Coronary artery (tissue), 2 donors: Measurements from ENCODE around the gene MRPS31.

Experiments used
- DNase-seq: peaks from one replicate; pipeline ENCODE4 v3.0.0-alpha.2; 2017; ENCODE audit warnings: low spot score
- H3K27ac ChIP-seq, 2 donors: fragments of 200-600 bp; sonication (generic); one replicate each; pipeline ENCODE4 v1.5.1; 2016 to 2019
- H3K4me3 ChIP-seq: fragments of 200-600 bp; sonication (generic); 2 replicates; pipeline ENCODE4 v1.5.1; 2016; ENCODE audit warnings: mild to moderate bottlenecking, moderate library complexity
- TF ChIP-seq, protein P1 (sequence below): fragments of 200-600 bp; sonication (generic); IDR thresholded peaks from one replicate; pipeline ENCODE4 v1.5.1; 2019; ENCODE audit warnings: antibody characterized with exemption

The MRPS31 gene

DNA sequence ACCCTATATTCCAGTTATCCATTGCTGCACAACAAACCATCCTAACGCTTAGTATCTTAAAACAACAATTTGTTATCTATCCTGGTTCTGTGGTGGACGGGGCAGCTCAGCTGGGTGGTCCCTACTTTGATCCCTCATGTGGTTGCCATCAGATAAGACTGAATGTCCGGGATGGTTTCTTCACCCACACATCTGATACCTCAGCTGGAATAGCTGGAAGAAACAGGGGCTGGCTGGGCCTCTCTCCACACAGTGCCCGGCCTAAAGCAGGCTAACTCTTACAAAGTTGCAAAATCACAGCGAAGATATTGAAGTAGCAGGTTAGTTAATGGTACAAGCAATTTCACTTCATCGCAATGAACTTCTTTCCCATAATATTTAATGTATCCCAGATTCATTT is 3.7 kb upstream of the MRPS31 start:
- Histone ChIP-seq H3K27ac (no peak overlapping the region), H3K4me3 (no peak overlapping the region)
- no peak for DNase-seq
- TF ChIP-seq, protein P1, sequence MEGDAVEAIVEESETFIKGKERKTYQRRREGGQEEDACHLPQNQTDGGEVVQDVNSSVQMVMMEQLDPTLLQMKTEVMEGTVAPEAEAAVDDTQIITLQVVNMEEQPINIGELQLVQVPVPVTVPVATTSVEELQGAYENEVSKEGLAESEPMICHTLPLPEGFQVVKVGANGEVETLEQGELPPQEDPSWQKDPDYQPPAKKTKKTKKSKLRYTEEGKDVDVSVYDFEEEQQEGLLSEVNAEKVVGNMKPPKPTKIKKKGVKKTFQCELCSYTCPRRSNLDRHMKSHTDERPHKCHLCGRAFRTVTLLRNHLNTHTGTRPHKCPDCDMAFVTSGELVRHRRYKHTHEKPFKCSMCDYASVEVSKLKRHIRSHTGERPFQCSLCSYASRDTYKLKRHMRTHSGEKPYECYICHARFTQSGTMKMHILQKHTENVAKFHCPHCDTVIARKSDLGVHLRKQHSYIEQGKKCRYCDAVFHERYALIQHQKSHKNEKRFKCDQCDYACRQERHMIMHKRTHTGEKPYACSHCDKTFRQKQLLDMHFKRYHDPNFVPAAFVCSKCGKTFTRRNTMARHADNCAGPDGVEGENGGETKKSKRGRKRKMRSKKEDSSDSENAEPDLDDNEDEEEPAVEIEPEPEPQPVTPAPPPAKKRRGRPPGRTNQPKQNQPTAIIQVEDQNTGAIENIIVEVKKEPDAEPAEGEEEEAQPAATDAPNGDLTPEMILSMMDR: no peak

DNA sequence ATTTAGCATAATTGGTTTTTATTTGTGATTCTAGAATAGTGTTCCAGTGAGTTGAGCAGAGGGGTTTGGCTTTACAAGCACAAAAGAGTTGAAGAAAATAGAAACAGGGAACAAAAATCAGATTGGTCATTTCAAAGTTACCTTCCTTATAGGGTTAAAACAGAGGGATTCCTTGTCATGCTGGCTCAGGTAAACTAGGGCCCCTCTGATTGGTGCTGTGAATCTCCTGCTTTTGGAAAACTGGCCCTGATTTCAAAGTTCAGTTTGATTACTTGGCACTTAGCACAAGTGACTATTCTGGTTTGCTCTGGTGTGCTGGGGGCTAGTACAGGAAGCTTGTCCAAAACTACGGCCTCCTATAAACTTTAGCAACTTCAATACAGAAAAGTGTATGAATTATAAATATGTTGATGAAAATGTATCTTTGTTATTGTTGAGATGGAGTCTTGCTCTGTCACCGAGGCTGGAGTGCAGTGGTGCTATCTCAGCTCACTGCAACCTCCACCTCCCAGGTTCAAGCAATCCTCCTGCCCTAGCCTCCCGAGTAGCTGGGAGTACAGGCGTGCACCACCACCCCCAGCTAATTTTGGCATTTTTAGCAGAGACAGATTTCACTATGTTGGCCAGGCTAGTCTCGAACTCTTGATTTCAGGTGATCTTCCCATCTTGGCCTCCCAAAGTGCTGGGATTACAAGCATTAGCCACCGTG is 1.9 kb upstream of the MRPS31 start:
- no peak overlapping the region for H3K27ac ChIP-seq

DNA sequence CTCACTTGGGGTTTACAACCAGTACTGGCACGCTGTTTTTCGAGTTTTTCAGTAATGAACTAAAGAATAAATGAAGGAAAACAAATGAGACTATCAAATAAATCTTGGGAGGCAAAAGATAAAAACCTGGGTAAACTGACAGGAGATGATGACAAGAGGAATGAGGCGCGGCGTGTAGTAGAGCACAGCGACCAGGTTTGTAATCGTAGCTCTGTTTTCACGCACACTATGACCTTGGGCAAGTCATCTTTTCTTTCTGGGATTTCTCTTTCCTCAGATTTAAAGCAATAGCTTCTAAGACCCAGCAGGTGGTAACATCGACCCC is 419 bp downstream of the MRPS31 start:
- H3K27ac ChIP-seq: peak overlapping the region; percentile 84 to 85
- peak overlapping the region; percentile 80 for H3K4me3 ChIP-seq
- DNase-seq: no peak
- TF ChIP-seq, protein P1: no peak

More for the DNA sequence above, 1.9 kb upstream of the MRPS31 start:
- H3K4me3 ChIP-seq: no peak overlapping the region
- TF ChIP-seq, protein P1: no peak
- DNase-seq: no peak

DNA sequence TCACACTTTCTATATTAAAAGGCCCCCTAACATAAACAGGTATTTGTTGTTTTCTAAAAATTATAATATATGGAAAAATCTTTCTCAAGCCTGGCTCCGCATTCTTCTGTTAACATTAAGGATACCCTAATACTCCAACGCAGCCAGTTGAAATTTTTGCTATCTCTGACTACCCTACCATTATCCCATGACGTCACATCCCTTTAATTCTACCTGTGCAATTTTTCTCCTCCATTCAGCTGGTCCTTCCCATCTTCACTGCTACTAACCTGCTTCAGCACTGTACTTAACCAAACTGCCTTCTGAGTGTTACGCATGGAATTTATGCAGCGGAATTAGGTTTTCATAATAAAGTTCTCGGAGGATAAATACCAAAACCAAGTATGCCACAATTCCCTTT is 1.0 kb downstream of the MRPS31 start:
- TF ChIP-seq, protein P1: no peak
- Histone ChIP-seq H3K27ac (peak overlapping the region in 1 of 2 donors; percentile 85), H3K4me3 (peak overlapping the region; percentile 80)
- DNase-seq: no peak

DNA sequence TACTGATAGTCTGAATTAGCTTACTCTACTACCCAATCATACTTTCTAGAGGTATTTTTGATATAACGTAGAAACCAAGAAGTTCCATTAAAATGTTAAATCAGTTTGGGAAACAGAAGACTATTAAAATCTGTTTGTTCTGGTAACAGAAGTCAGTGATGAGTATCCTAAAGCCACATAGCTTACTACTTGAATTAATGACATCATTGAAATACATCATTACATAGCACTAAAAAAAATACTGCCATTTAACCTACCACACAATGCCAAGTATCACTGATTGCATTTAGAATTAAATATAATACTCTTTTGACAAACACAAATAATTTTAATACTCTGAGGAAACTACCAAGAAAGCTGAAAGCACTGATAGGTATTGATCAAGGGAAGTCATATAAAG is 5.4 kb downstream of the MRPS31 start:
- TF ChIP-seq, protein P1: no peak

DNA sequence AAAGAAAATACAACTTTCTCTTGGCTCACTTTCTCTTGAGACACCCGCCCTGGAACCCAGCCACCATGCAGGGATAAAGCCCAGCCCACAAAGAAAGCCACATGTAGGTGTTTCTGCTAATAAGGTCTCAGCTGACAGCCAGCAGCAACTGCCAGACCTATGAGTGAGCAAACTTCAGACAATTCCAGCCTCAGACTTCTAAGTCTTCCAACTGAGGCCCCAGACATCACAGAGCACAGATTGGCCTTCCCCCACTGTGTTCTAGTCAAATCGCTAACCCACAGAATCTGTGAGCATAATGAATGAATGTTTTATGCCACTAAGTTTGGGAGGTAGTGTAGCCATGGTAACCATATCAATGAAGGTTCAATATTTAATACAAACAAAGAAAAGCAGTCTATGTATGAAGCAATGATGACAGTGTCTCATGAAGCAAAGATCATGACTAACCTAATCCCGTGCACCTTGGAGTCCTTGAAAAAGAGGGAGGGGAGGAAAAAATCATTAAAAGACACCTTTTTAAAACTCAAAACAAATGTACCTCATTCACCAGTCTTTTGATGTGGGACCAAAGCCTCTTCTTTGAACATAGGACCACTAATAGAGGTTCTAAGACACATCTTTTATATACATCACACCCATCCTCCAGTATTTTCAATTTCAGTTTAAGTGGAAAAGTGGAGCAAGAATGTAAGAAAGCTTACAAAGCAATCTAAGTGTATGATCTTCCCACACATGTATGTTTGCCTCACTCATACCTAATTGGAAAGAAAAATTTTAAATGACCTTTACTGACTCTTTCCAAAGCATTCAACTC is 6.2 kb downstream of the MRPS31 start:
- DNase-seq: no peak
- TF ChIP-seq, protein P1: no peak
- H3K27ac ChIP-seq: no peak overlapping the region
- H3K4me3 ChIP-seq: no peak overlapping the region

More for the DNA sequence above, 5.4 kb downstream of the MRPS31 start:
- Histone ChIP-seq H3K4me3 (no peak overlapping the region), H3K27ac (no peak overlapping the region)
- DNase-seq: no peak

DNA sequence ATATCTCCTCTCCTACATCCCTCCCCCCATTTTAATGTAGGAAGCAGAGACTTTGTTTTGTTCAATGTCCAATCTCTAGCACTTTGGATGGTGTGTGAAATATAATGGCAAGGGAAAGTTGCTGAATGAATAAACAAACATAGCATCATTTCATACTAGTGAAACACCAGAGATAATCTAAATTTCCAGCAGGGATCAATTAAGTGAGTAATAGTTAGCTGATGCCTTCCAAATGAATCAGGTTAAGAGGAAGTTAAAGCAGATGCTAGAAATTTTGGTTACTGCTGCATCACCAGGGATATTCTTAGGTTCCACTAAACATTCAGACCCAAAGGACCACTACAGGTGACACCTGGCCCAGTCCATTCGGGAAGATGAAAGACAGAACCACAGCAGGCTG is 8.1 kb downstream of the MRPS31 start:
- no peak for DNase-seq
- H3K4me3 ChIP-seq: no peak overlapping the region
- H3K27ac ChIP-seq: no peak overlapping the region
- TF ChIP-seq, protein P1: no peak
